Mucosa of rectum (tissue), 2 donors: ENCODE measurements around the gene PHF21A.

Experiments used
- H3K27ac ChIP-seq, 2 donors: one replicate each; pipeline ENCODE4 v1.7.0; 2013; ENCODE audit warnings: inconsistent platforms in 2 of 2, low read depth in 2 of 2, low read length in 2 of 2
- H3K27me3 ChIP-seq, 2 donors: one replicate each; pipeline ENCODE4 v1.7.0; 2013; ENCODE audit warnings: low read length in 2 of 2; ENCODE audit not compliant: control insufficient read depth in 2 of 2, insufficient read depth in 2 of 2
- H3K36me3 ChIP-seq, 2 donors: one replicate each; pipeline ENCODE4 v1.7.0; 2013; ENCODE audit warnings: low read length in 2 of 2; ENCODE audit not compliant: control insufficient read depth in 2 of 2, insufficient read depth in 2 of 2
- H3K4me1 ChIP-seq, 2 donors: one replicate each; pipeline ENCODE4 v1.7.0; 2013; ENCODE audit warnings: low read length in 2 of 2, mild to moderate bottlenecking in 1 of 2; ENCODE audit not compliant: control insufficient read depth in 2 of 2, insufficient read depth in 2 of 2
- H3K4me3 ChIP-seq, 2 donors: one replicate each; pipeline ENCODE4 v1.7.0; 2013; ENCODE audit warnings: low read length in 2 of 2
- H3K9ac ChIP-seq, 2 donors: one replicate each; pipeline ENCODE4 v1.7.0; 2013; ENCODE audit warnings: low read length in 2 of 2, low read depth in 1 of 2, mild to moderate bottlenecking in 1 of 2
- H3K9me3 ChIP-seq, 2 donors: one replicate each; pipeline ENCODE4 v1.7.0; 2013; ENCODE audit warnings: low read length in 2 of 2; ENCODE audit not compliant: control insufficient read depth in 2 of 2
- donor health status: healthy.
- donor health status: Normal muscosa, but diverticular disease.

The PHF21A gene

DNA sequence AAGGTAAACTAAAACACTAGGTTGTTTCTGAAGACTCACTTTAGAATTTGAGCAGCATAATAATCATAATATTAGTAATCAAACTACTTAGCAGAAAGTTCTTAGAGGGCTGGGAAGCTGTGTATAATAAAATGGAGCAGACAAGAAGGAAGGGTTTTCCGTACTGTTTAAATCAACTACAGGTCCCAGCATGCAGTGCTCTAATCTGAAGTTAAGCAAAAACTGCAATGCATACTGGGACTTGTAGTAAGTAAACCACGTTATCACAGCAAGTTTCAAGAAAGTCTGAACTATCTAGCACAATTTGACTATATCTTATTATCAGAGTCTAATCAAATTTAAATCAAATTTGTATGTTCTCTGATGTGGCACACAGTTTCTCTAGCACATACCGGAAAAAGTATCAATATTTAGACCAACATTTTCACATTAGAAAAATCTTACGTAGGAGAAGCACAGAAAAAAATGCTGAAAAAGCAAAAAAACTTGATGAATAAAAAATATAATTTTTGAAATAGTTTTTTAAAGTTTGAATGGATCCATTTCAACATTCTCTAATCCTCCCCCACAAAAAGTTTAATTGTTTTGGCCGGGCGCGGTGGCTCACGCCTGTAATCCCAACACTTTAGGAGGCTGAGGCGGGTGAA, 8.2 kb downstream of the PHF21A start:
- H3K36me3 ChIP-seq, result no peaks in the 10 kb centered on the region
- no peaks in the 10 kb centered on the region for H3K27me3 ChIP-seq
- H3K4me3 ChIP-seq, result no peak overlapping the region
- no peaks in the 10 kb centered on the region for H3K9me3 ChIP-seq
- no peak overlapping the region for H3K9ac ChIP-seq
- H3K27ac ChIP-seq, result no peak overlapping the region
- peaks cover 0 to 2% of the 10 kb centered on the region in 2 donors for H3K4me1 ChIP-seq

GRCh38 chr11:46108751-46109150, 12.5 kb downstream of the PHF21A start:
- no peak overlapping the region for H3K4me3 ChIP-seq
- no peaks in the 10 kb centered on the region for H3K27me3 ChIP-seq
- H3K4me1 ChIP-seq, result no peaks in the 10 kb centered on the region
- H3K9me3 ChIP-seq, result no peaks in the 10 kb centered on the region
- H3K27ac ChIP-seq, result no peak overlapping the region
- no peaks in the 10 kb centered on the region for H3K36me3 ChIP-seq
- H3K9ac ChIP-seq, result no peak overlapping the region

DNA sequence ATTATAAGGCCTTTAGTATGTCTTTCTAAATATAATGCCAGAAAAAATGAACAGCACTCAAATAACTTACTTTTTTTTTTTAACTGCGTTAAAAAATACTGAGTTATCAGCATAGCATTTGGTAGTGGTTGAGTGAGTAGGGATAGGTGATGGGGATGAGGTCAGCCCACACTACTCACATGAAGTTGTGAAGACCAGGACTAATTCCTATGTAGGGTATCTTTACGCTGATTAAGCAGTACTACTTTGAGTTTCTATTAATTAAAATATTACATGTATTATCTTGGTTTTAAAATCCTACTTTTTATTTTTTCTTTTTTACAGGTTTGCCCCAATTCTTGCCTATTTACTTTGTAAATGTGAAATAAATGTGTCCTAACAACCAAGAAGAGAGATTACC, 13.5 kb downstream of the PHF21A start:
- H3K27ac ChIP-seq, result no peak overlapping the region
- H3K4me3 ChIP-seq, result no peak overlapping the region
- no peaks in the 10 kb centered on the region for H3K36me3 ChIP-seq
- no peak overlapping the region for H3K9ac ChIP-seq
- no peaks in the 10 kb centered on the region for H3K4me1 ChIP-seq
- H3K9me3 ChIP-seq, result no peaks in the 10 kb centered on the region
- H3K27me3 ChIP-seq, result no peaks in the 10 kb centered on the region

- H3K27me3 ChIP-seq, result no peaks in the 10 kb centered on the region
- no peak overlapping the region for H3K4me3 ChIP-seq
- H3K27ac ChIP-seq, result no peak overlapping the region
- no peaks in the 10 kb centered on the region for H3K4me1 ChIP-seq
- no peaks in the 10 kb centered on the region for H3K36me3 ChIP-seq
- no peaks in the 10 kb centered on the region for H3K9me3 ChIP-seq
- H3K9ac ChIP-seq, result no peak overlapping the region
Observed at GRCh38 chr11:46107408-46107718, 13.9 kb downstream of the PHF21A start.

GRCh38 chr11:46106530-46107407, 14.5 kb downstream of the PHF21A start:
- H3K9ac ChIP-seq, result no peak overlapping the region
- no peaks in the 10 kb centered on the region for H3K4me1 ChIP-seq
- H3K36me3 ChIP-seq, result no peaks in the 10 kb centered on the region
- H3K4me3 ChIP-seq, result no peak overlapping the region
- H3K27me3 ChIP-seq, result no peaks in the 10 kb centered on the region
- H3K27ac ChIP-seq, result no peak overlapping the region
- no peaks in the 10 kb centered on the region for H3K9me3 ChIP-seq

DNA sequence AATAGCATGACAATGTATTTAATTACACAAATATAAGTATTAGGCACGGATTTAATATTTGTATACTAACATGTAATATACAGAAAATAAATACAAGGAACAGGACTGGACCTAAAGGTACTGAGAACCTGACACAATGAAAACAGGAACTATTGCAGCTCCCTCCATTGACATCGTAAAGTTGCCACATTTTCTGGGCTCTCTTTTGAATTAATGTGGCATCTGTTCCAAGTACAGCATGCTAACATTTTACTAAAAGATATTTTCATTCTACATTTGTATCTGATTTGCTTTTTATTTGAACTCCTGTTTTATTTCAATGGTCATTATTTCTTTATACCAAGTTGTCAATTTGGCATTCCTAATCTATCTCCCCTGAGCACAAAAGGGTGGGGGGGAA, 15.3 kb downstream of the PHF21A start:
- no peak overlapping the region for H3K27ac ChIP-seq
- H3K36me3 ChIP-seq, result no peaks in the 10 kb centered on the region
- H3K4me1 ChIP-seq, result peaks cover 0 to under 1% of the 10 kb centered on the region in 2 donors
- no peak overlapping the region for H3K9ac ChIP-seq
- H3K4me3 ChIP-seq, result no peak overlapping the region
- no peaks in the 10 kb centered on the region for H3K9me3 ChIP-seq
- H3K27me3 ChIP-seq, result no peaks in the 10 kb centered on the region

DNA sequence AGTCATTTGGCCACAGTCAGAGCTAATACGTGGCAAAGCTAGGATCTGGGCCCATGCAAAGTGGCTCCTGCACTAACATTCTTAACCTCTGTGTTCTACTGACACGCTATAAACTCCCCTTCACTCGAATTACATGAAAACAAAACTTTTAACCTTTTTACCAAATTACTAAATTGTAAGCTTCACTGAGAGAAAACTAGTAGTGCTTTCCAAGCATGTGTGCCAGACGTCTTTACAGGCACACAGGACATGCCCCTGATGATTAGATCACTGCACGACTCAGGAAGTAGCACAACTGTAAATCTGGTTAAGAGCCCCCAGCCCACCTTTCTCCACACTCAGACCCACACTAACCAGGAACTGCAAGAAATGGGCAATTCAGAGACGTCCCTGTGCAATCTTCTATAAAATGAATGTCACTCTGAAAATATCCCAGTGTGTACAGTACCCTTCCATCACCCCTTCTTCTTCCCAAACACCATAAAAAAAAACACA, 16.1 kb downstream of the PHF21A start:
- H3K27ac ChIP-seq, result no peak overlapping the region
- H3K36me3 ChIP-seq, result no peaks in the 10 kb centered on the region
- no peak overlapping the region for H3K4me3 ChIP-seq
- no peak overlapping the region for H3K9ac ChIP-seq
- H3K4me1 ChIP-seq, result peaks cover 0 to 5% of the 10 kb centered on the region in 2 donors
- H3K27me3 ChIP-seq, result no peaks in the 10 kb centered on the region
- H3K9me3 ChIP-seq, result no peaks in the 10 kb centered on the region

- H3K4me3 ChIP-seq, result no peak overlapping the region
- no peak overlapping the region for H3K27ac ChIP-seq
- peaks cover 0 to 5% of the 10 kb centered on the region in 2 donors for H3K4me1 ChIP-seq
- H3K27me3 ChIP-seq, result no peaks in the 10 kb centered on the region
- H3K9ac ChIP-seq, result no peak overlapping the region
- no peaks in the 10 kb centered on the region for H3K9me3 ChIP-seq
- H3K36me3 ChIP-seq, result no peaks in the 10 kb centered on the region
Observed at GRCh38 chr11:46102843-46103242, 18.4 kb downstream of the PHF21A start.

GRCh38 chr11:46100670-46101069, 20.6 kb downstream of the PHF21A start:
- peaks cover 0 to 5% of the 10 kb centered on the region in 2 donors for H3K4me1 ChIP-seq
- H3K27me3 ChIP-seq, result no peaks in the 10 kb centered on the region
- no peak overlapping the region for H3K9ac ChIP-seq
- H3K36me3 ChIP-seq, result no peaks in the 10 kb centered on the region
- no peak overlapping the region for H3K27ac ChIP-seq
- H3K9me3 ChIP-seq, result no peaks in the 10 kb centered on the region
- no peak overlapping the region for H3K4me3 ChIP-seq

DNA sequence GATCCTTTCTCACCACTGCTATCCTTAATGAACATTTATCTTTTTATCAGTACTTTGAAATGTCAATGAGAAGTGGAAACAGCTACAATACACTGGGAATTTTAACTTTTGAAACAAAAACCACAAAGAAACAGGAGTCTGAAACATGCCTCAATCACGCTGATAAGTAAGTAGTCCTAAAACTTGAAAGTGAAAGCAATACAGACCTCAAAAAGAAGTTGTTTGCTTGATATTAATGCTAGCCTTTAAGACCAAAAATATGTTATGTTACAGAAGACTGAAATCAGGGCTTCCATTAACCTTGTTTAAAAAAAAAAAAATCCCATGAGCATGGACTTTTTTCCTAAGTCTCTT, 21.3 kb downstream of the PHF21A start:
- no peaks in the 10 kb centered on the region for H3K9me3 ChIP-seq
- peaks cover 0 to 5% of the 10 kb centered on the region in 2 donors for H3K4me1 ChIP-seq
- peak overlapping the region in 1 of 2 donors; percentile 7 for H3K27ac ChIP-seq
- peak overlapping the region in 1 of 2 donors; percentile 63 for H3K4me3 ChIP-seq
- no peaks in the 10 kb centered on the region for H3K27me3 ChIP-seq
- H3K36me3 ChIP-seq, result no peaks in the 10 kb centered on the region
- no peak overlapping the region for H3K9ac ChIP-seq
